ENCODE results near the gene HIP1R.

GRCh38 chr12:122867691-122868461 lies 32.6 kb downstream of the HIP1R start:
- TF ChIP-seq PKNOX1 (IDR thresholded peaks at IDR 0.05), result no peak
- TF ChIP-seq SP1 (IDR thresholded peaks at IDR 0.05), result no peak
- no peak for TF ChIP-seq ZNF384 (IDR thresholded peaks at IDR 0.05)
- TF ChIP-seq NFRKB (IDR thresholded peaks at IDR 0.05), result no peak
- no peak for TF ChIP-seq FOXK2 (IDR thresholded peaks at IDR 0.05)
- no peak for TF ChIP-seq FOXM1 (IDR thresholded peaks at IDR 0.05; ENCODE audit: borderline replicate concordance)
- TF ChIP-seq LEF1 (IDR thresholded peaks at IDR 0.05; ENCODE audit: borderline replicate concordance), result no peak
- no peak for TF ChIP-seq TARDBP (IDR thresholded peaks at IDR 0.05)
- no peak for TF ChIP-seq BHLHE40 (IDR thresholded peaks at IDR 0.05; ENCODE audit: borderline replicate concordance)
- no peak for TF ChIP-seq SUZ12 (IDR thresholded peaks at IDR 0.05)
- no peak for TF ChIP-seq HDGF (IDR thresholded peaks at IDR 0.05; ENCODE audit: borderline replicate concordance)
- no peak for TF ChIP-seq ARNT (IDR thresholded peaks at IDR 0.05)
- TF ChIP-seq ELF4 (IDR thresholded peaks at IDR 0.05), result no peak
